ENCODE results near the gene CCNI2. TPM values are rescaled to one million over a fixed set of nuclear protein-coding genes. Genes with fewer than 3 reads are reported as not detected.
"Not testable (repeated sequence)": the region's sequence is repeated elsewhere in the genome, so short reads cannot be mapped to it uniquely, and the experiment has no call there.

The CCNI2 gene
- total RNA-seq, 2 donors from 2014 or later = 1.1 to 3.9 TPM

DNA sequence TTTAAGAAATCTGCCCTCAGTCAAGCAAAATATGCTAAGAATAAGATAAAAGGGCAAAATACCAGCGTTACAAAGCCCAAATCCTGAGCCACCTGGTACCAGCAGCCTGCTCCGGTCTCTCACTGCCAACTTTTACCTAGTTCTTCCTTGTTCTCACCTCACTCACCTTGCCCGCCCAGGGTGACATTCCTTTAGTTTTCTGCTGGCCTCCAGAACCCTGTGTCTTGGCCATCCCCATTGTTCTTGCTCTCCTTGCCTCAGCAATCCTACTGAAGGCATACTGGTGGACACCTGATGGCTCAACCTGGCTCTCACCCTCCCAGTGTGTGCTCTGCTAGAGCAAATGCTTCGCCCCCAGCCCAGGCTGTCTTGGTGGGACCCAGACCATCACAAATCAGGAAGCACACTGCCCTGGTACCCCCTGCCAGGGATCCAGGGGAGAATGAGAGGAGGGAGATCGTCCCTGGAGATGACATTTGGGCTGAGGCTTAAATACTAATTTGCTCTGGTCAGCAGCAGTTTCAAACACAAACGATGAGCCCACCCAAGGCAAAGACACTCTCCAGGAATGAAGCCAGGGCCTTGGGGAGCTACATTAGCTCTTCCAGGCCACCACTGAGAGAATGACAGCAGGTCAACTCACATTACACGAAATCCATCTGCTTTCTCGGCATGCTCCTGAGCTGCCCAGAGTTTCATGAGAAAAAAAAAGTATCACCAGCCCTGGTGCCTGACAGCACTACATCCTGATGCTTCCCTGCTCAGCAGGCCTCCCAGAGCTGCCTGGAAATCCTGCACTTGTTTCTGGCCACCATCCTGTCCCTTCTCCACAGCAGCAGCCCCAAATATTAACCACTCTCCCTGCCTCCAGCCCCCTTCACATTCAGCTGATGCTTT, 42.0 kb downstream of the CCNI2 start:
- ATAC-seq = no peak
- peaks cover 31 to 32% of the 10 kb centered on the region in 2 donors for H3K27me3 Mint-ChIP-seq

DNA sequence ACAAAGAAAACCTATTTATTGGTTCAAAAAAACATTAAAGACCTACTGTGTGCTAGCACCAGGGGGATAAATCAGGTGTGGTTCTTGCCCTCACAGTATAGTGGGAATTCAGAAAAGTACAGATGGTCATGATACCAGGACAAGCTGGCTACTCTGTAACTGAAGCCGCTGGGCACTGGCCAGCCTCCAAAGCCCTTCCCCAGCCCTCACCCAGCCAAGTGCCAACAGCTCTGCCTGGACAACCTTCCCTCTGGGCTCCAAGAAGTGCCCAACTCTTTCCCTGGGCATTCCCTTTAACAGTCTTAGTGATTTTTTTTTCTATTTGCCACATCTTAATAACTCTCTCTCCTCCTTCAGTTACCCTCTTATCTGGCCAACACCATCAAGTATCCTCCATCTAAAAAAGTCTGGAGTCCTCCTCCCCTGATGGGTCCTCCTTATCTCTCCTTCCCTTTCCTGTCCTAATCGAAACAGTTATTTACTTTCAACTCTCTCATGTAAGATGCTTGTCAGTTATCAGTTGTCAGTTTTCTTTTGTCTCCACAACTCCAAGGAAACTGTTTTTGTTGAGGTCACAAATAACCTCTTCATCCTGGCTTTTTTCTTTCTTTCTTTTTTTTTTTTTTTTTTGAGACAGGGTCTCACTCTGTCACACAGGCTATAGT, 43.1 kb downstream of the CCNI2 start:
- H3K27ac Mint-ChIP-seq = no peak overlapping the region
- ATAC-seq = no peak
- H3K9me3 Mint-ChIP-seq = no peaks in the 10 kb centered on the region
- H3K27me3 Mint-ChIP-seq = peaks cover 25 to 32% of the 10 kb centered on the region in 2 donors
- H3K4me3 Mint-ChIP-seq = no peak overlapping the region
- DNase-seq (ENCODE audit: low spot score) = no peak
- no peaks in the 10 kb centered on the region for H3K4me1 Mint-ChIP-seq (ENCODE audit: low read depth in 2 of 2)
- no peaks in the 10 kb centered on the region for H3K36me3 Mint-ChIP-seq

More for the DNA sequence above, 42.0 kb downstream of the CCNI2 start:
- H3K27ac Mint-ChIP-seq = no peak overlapping the region
- DNase-seq (ENCODE audit: low spot score) = no peak
- H3K4me3 Mint-ChIP-seq = no peak overlapping the region
- no peaks in the 10 kb centered on the region for H3K4me1 Mint-ChIP-seq (ENCODE audit: low read depth in 2 of 2)
- H3K9me3 Mint-ChIP-seq = no peaks in the 10 kb centered on the region
- H3K36me3 Mint-ChIP-seq = no peaks in the 10 kb centered on the region

DNA sequence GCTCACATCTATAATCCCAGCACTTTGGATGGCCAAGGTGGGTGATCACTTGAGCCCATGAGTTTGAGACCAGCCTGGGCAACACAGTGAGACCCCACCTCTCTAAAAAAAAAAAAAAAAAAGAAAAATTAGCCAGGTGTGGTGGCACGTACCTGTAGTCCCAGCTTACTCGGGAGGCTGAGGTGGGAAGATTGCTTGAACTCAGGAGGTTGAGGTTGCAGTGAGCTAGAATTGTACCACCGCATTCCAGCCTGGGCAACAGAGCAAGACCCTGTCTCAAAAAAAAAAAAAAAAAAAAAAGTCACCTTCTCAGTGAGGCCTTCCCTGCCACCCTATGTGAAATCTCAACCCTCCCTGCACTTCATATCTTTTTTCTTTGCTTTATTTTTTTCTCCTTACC, 43.8 kb downstream of the CCNI2 start:
- Mint-ChIP-seq H3K27me3 (peaks cover 20 to 27% of the 10 kb centered on the region in 2 donors), H3K36me3 (no peaks in the 10 kb centered on the region), H3K4me3 (no peak overlapping the region), H3K4me1 (ENCODE audit: low read depth in 2 of 2) (no peaks in the 10 kb centered on the region), H3K27ac (no peak overlapping the region), H3K9me3 (no peaks in the 10 kb centered on the region)
- ATAC-seq (no peak), DNase-seq (ENCODE audit: low spot score) (no peak)

DNA sequence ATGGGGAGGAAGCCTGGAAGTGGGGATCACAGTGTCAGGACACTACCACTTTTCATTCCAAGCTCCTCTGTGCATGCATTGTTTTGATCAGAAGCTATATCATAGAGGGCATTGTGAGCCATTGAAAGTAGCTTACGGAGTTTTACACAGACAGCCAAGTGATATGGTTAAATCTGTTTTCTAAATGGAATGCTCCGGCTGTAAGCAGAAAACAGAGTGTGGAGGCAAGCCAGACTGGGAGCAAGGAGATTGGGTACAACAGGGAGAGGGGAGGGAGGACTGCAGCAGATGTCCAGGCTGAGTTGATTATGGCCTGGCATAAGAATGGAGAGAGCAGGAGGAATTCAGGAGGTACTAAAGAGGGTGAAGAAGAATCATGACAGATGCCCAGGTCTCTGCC, 50.4 kb downstream of the CCNI2 start:
- ATAC-seq (no peak), DNase-seq (ENCODE audit: low spot score) (no peak)
- H3K4me1 Mint-ChIP-seq (ENCODE audit: low read depth in 2 of 2) = no peaks in the 10 kb centered on the region

DNA sequence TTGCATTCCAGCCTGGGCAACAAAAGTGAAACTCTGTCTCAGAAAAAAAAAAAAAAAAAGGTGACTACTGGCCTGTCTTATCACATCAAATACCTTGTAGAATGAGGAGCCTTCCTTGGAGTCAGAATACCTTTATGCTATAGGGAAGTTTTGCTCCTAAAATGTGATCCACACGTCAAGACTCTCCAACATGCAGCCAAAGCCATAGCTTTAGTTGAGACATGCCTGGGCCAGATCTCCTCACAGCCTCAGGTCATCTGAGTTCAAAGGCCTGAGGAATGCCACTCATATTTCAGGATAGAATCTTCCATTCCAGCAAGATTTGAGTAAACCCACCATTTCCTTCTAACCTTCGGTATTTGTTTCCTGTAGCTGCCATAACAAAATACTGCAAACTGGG, 52.2 kb downstream of the CCNI2 start:
- no peaks in the 10 kb centered on the region for H3K9me3 Mint-ChIP-seq
- DNase-seq (ENCODE audit: low spot score) = no peak
- no peak overlapping the region for H3K27ac Mint-ChIP-seq
- no peaks in the 10 kb centered on the region for H3K36me3 Mint-ChIP-seq
- H3K27me3 Mint-ChIP-seq = peaks cover 38 to 52% of the 10 kb centered on the region in 2 donors
- H3K4me3 Mint-ChIP-seq = no peak overlapping the region
- no peaks in the 10 kb centered on the region for H3K4me1 Mint-ChIP-seq (ENCODE audit: low read depth in 2 of 2)
- ATAC-seq = no peak

More for the DNA sequence above, 50.4 kb downstream of the CCNI2 start:
- no peak overlapping the region for H3K4me3 Mint-ChIP-seq
- H3K27me3 Mint-ChIP-seq = peaks cover 33 to 41% of the 10 kb centered on the region in 2 donors
- H3K9me3 Mint-ChIP-seq = no peaks in the 10 kb centered on the region
- H3K27ac Mint-ChIP-seq = no peak overlapping the region
- no peaks in the 10 kb centered on the region for H3K36me3 Mint-ChIP-seq

DNA sequence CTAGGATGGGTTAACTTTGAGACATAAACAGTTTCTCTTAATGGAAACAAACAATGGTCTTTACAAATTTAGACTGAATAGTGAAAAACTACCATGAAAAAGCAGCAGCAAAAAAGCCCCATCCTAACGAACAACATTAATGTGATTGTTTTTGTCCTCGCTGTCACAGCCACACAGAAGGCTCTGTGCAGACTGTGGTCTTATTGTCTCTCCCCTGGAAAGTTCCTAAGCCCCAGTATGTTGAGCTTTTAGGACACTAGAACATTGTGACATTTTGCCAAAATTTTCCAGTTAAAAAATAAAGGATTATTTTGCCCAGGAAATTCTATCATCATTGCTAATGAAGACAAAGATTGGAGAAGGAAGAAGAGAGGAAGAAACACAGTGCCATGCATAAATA, 53.3 kb downstream of the CCNI2 start:
- ATAC-seq (no peak), DNase-seq (ENCODE audit: low spot score) (no peak)
- peaks cover 39 to 61% of the 10 kb centered on the region in 2 donors for H3K27me3 Mint-ChIP-seq
- no peaks in the 10 kb centered on the region for H3K4me1 Mint-ChIP-seq (ENCODE audit: low read depth in 2 of 2)
- H3K36me3 Mint-ChIP-seq = no peaks in the 10 kb centered on the region
- H3K9me3 Mint-ChIP-seq = no peaks in the 10 kb centered on the region
- no peak overlapping the region for H3K27ac Mint-ChIP-seq
- H3K4me3 Mint-ChIP-seq = no peak overlapping the region

DNA sequence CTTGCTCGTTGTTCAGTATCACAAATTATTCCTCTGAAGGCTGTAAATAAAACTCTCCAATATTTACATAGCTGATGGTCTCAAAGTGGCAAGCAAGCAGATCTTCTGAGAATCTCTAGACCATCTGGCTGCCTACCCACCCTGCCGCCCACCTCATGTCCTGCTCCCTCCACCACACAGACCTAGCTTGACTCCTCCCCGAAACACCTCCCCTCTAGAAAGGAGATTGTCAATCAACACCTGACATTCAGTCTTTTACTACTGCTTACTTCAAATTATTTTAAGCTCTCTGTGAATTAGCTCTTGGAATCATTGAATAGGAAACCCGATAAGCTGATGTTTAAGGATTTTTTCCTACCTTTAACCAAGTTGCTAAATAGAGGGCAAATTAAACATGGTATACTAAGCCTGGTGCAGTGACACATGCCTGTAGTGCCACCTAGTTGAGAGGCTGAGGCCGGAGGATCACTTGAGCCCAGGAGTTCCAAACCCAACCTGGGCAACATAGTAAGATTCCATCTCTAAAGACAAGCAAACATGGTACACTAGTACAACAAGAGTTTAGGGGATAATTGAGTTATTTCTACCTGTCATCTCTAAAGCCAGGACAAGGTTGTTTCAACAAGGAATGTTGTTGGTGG, 54.9 kb downstream of the CCNI2 start:
- peaks cover 39 to 55% of the 10 kb centered on the region in 2 donors for H3K27me3 Mint-ChIP-seq
- H3K9me3 Mint-ChIP-seq = no peaks in the 10 kb centered on the region
- H3K4me3 Mint-ChIP-seq = no peak overlapping the region
- no peaks in the 10 kb centered on the region for H3K36me3 Mint-ChIP-seq
- no peak overlapping the region for H3K27ac Mint-ChIP-seq
- DNase-seq (ENCODE audit: low spot score) (no peak), ATAC-seq (no peak)
- no peaks in the 10 kb centered on the region for H3K4me1 Mint-ChIP-seq (ENCODE audit: low read depth in 2 of 2)

DNA sequence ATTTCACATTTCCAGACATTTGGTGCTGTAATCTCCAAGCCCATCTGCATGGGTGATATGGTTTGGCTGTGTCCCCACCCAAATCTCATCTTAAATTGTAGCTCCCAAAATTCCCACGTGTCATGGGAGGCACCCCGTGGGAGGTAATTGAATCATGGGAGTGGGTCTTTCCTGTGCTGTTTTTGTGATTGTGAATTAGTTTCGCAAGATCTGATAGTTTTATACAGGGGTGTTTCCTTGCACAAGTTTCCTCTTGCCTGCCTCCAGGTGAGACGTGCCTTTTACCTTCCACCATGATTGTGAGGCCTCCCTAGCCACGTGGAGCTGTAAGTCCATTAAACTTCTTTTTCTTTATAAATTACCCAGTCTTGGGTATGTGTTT, 55.5 kb downstream of the CCNI2 start:
- H3K4me1 Mint-ChIP-seq (ENCODE audit: low read depth in 2 of 2); H3K4me3 Mint-ChIP-seq; H3K9me3 Mint-ChIP-seq; DNase-seq (ENCODE audit: low spot score); H3K36me3 Mint-ChIP-seq; H3K27ac Mint-ChIP-seq; ATAC-seq: not testable (repeated sequence)
- H3K27me3 Mint-ChIP-seq = peaks cover 42 to 54% of the 10 kb centered on the region in 2 donors

Other genes with a start within 250 kb of the CCNI2 start
- gene IL5, start 203.9 kb upstream of the CCNI2 start, total RNA-seq = 1 to 10 TPM; 7.2 to 9.5 TPM
- gene RAD50, start 190.4 kb upstream of the CCNI2 start, total RNA-seq = 10 to 100 TPM; 24.9 to 41.8 TPM
- gene IL13, start 89.3 kb upstream of the CCNI2 start, total RNA-seq = 10 to 100 TPM in 1 of 2 donors, 1 to 10 TPM in 1; 8.4 to 19.6 TPM
- gene IL4, start 73.4 kb upstream of the CCNI2 start, total RNA-seq = 1 to 10 TPM in 1 of 2 donors, not detected in 1; 2.6 TPM
- gene KIF3A, start 9.9 kb upstream of the CCNI2 start, total RNA-seq = 10 to 100 TPM; 17.4 to 34.5 TPM
- 10 to 100 TPM; 16.2 to 30.4 TPM for gene SEPTIN8, start 29.8 kb downstream of the CCNI2 start, total RNA-seq
- gene SOWAHA, start 65.9 kb downstream of the CCNI2 start, total RNA-seq = not detected
- gene SHROOM1, start 83.2 kb downstream of the CCNI2 start, total RNA-seq = 1 to 10 TPM; 5.4 to 8.0 TPM
- gene GDF9, start 119.0 kb downstream of the CCNI2 start, total RNA-seq = under 1 TPM; 0.50 to 0.93 TPM
- gene UQCRQ, start 119.2 kb downstream of the CCNI2 start, total RNA-seq = 100 to 1,000 TPM; 330 to 366 TPM
- gene LEAP2, start 126.2 kb downstream of the CCNI2 start, total RNA-seq = 1 to 10 TPM; 2.7 to 5.6 TPM
- gene AFF4, start 216.2 kb downstream of the CCNI2 start, total RNA-seq = 10 to 100 TPM; 39.7 to 40.4 TPM

All from natural killer cell treated with Interleukin-12 subunit alpha and Interleukin-12 subunit beta and Interleukin-15 and Interleukin-18, amount 100 ng/mL, for 72 hours (primary cell).